Measurements from ENCODE around the gene ZNF331. TPM values are rescaled to one million over a fixed set of nuclear protein-coding genes. Genes with fewer than 3 reads are reported as not detected.

Gene ZNF331
- total RNA-seq, 1 experiment from 2014 or later: 9.4 TPM

- CTCF ChIA-PET: interaction anchor here (0.7 kb wide), 1 partner anchor 564 kb away, joined by 7 read pairs; the partner anchor contains the start of gene MBOAT7
- BruUV-seq (replicated peaks): no TSS peak
- peaks cover 12% of the 10 kb centered on the region for H3K9me3 Mint-ChIP-seq (ENCODE audit: low read depth, unreplicated experiment)
- H3K27me3 Mint-ChIP-seq (ENCODE audit: unreplicated experiment): no peaks in the 10 kb centered on the region
- H3K27ac Mint-ChIP-seq (ENCODE audit: unreplicated experiment): no peak overlapping the region
- no peaks in the 10 kb centered on the region for H3K36me3 Mint-ChIP-seq (ENCODE audit: insufficient read depth, unreplicated experiment)
- H3K4me1 Mint-ChIP-seq (ENCODE audit: low read depth, unreplicated experiment): no peaks in the 10 kb centered on the region
- no peak for TF ChIP-seq CTCF (IDR thresholded peaks at IDR 0.05; ENCODE audit: unreplicated experiment)
- intact Hi-C loops (cut with micrococcal nuclease; ENCODE audit: unreplicated experiment): no loop called here
- no peak overlapping the region for H3K4me3 Mint-ChIP-seq (ENCODE audit: low read depth, unreplicated experiment)
- no peak for DNase-seq
These were observed 87.0 kb downstream of the ZNF331 start for GRCh38 chr19:53624771-53625545.

- Mint-ChIP-seq H3K4me1 (ENCODE audit: low read depth, unreplicated experiment) (no peaks in the 10 kb centered on the region), H3K27me3 (ENCODE audit: unreplicated experiment) (no peaks in the 10 kb centered on the region), H3K4me3 (ENCODE audit: low read depth, unreplicated experiment) (no peak overlapping the region), H3K36me3 (ENCODE audit: insufficient read depth, unreplicated experiment) (no peaks in the 10 kb centered on the region), H3K9me3 (ENCODE audit: low read depth, unreplicated experiment) (peaks cover 12% of the 10 kb centered on the region), H3K27ac (ENCODE audit: unreplicated experiment) (no peak overlapping the region)
- TF ChIP-seq CTCF (IDR thresholded peaks at IDR 0.05; ENCODE audit: unreplicated experiment): no peak
- intact Hi-C loops (cut with micrococcal nuclease; ENCODE audit: unreplicated experiment): no loop called here
- BruUV-seq (replicated peaks): no TSS peak
- no peak for DNase-seq
- CTCF ChIA-PET: no interaction called here
These were observed 88.5 kb downstream of the ZNF331 start for GRCh38 chr19:53626486-53626885.

- BruUV-seq (replicated peaks): no TSS peak
- Mint-ChIP-seq H3K36me3 (ENCODE audit: insufficient read depth, unreplicated experiment) (no peaks in the 10 kb centered on the region), H3K4me1 (ENCODE audit: low read depth, unreplicated experiment) (no peaks in the 10 kb centered on the region), H3K27ac (ENCODE audit: unreplicated experiment) (no peak overlapping the region), H3K9me3 (ENCODE audit: low read depth, unreplicated experiment) (peaks cover 10% of the 10 kb centered on the region), H3K4me3 (ENCODE audit: low read depth, unreplicated experiment) (no peak overlapping the region), H3K27me3 (ENCODE audit: unreplicated experiment) (no peaks in the 10 kb centered on the region)
- no peak for DNase-seq
- intact Hi-C loops (cut with micrococcal nuclease; ENCODE audit: unreplicated experiment): no loop called here
- TF ChIP-seq CTCF (IDR thresholded peaks at IDR 0.05; ENCODE audit: unreplicated experiment): no peak
- CTCF ChIA-PET: no interaction called here
These were observed 89.0 kb downstream of the ZNF331 start for GRCh38 chr19:53626976-53627375.

Other genes with a start within 250 kb of the ZNF331 start
- 8.7 and 9.4 TPM in 2 replicates for gene ZNF845, start 204.4 kb upstream of the ZNF331 start, total RNA-seq (2022)
- 20.7 and 21.2 TPM in 2 replicates for gene ZNF525, start 172.4 kb upstream of the ZNF331 start, total RNA-seq (2022)
- gene ZNF765, start 143.0 kb upstream of the ZNF331 start, total RNA-seq (2022): 13.1 and 14.8 TPM in 2 replicates
- 10.6 and 11.4 TPM in 2 replicates for gene ZNF761, start 106.2 kb upstream of the ZNF331 start, total RNA-seq (2022)
- not detected in 2 replicates for gene ZNF813, start 70.4 kb upstream of the ZNF331 start, total RNA-seq (2022)
- gene DPRX, start 93.9 kb downstream of the ZNF331 start, total RNA-seq (2022): not detected in 2 replicates

All from Calu3 (cell line).